PC-9 (cell line): ENCODE results near the gene NR6A1.
"Not testable (repeated sequence)": the region's sequence is repeated elsewhere in the genome, so short reads cannot be mapped to it uniquely, and the experiment has no call there.

Experiments used
- EZH2 ChIP-seq: fragments of 200-600 bp; sonication (generic); IDR thresholded peaks from 2 replicates; pipeline ENCODE4 v1.8.0; 2017; ENCODE audit warnings: antibody characterized with exemption, low read depth
- TF ChIP-seq, protein P1 (sequence below): fragments of 200-600 bp; sonication (generic); conservative IDR thresholded peaks from 2 replicates; pipeline ENCODE4 v1.6.1; 2017; ENCODE audit warnings: mixed run types, antibody characterized with exemption, mild to moderate bottlenecking, moderate library complexity

DNA sequence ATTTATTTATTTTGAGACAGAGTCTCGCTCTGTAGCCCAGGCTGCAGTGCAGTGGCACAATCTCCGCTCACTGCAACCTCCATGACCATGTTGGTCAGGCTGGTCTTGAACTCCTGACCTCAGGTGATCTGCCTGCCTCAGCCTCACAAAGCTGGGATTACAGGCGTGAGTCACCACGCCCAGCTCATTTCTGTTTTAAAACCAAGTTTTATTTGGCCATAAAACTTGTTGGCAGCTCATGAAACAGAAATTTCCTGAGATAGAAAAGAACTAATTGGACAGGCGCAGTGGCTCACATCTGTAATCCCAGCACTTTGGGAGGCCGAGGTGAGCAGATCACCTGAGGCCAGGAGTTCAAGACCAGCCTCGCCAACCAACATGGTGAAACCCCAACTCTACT lies 155.3 kb downstream of the NR6A1 start:
- TF ChIP-seq, protein P1, sequence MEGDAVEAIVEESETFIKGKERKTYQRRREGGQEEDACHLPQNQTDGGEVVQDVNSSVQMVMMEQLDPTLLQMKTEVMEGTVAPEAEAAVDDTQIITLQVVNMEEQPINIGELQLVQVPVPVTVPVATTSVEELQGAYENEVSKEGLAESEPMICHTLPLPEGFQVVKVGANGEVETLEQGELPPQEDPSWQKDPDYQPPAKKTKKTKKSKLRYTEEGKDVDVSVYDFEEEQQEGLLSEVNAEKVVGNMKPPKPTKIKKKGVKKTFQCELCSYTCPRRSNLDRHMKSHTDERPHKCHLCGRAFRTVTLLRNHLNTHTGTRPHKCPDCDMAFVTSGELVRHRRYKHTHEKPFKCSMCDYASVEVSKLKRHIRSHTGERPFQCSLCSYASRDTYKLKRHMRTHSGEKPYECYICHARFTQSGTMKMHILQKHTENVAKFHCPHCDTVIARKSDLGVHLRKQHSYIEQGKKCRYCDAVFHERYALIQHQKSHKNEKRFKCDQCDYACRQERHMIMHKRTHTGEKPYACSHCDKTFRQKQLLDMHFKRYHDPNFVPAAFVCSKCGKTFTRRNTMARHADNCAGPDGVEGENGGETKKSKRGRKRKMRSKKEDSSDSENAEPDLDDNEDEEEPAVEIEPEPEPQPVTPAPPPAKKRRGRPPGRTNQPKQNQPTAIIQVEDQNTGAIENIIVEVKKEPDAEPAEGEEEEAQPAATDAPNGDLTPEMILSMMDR: not testable (repeated sequence)
- TF ChIP-seq EZH2: not testable (repeated sequence)
